ENCODE data around the gene LTBP1. TPM values are rescaled to one million over a fixed set of nuclear protein-coding genes. Genes with fewer than 3 reads are reported as not detected.

Gene LTBP1
- total RNA-seq, 2 experiments from 2014 or later = 0.37 to 0.50 TPM

GRCh38 chr2:33107690-33108482 lies 161.1 kb downstream of the LTBP1 start:
- no peak overlapping the region for H3K27ac Mint-ChIP-seq
- no peaks in the 10 kb centered on the region for H3K36me3 Mint-ChIP-seq
- no peak for ATAC-seq
- no peak for DNase-seq
- CTCF ChIA-PET = no interaction called here
- H3K27me3 Mint-ChIP-seq = peaks cover 10% of the 10 kb centered on the region
- no peaks in the 10 kb centered on the region for H3K9me3 Mint-ChIP-seq (ENCODE audit: low read depth)
- no peak overlapping the region for H3K4me3 Mint-ChIP-seq
- no peaks in the 10 kb centered on the region for H3K4me1 Mint-ChIP-seq

- CTCF ChIA-PET = no interaction called here
- Mint-ChIP-seq H3K36me3 (no peaks in the 10 kb centered on the region), H3K4me1 (no peaks in the 10 kb centered on the region), H3K27ac (no peak overlapping the region), H3K9me3 (ENCODE audit: low read depth) (no peaks in the 10 kb centered on the region), H3K4me3 (no peak overlapping the region), H3K27me3 (peaks cover 10% of the 10 kb centered on the region)
- ATAC-seq (no peak), DNase-seq (no peak)
These were observed 162.0 kb downstream of the LTBP1 start for GRCh38 chr2:33108483-33109443.

DNA sequence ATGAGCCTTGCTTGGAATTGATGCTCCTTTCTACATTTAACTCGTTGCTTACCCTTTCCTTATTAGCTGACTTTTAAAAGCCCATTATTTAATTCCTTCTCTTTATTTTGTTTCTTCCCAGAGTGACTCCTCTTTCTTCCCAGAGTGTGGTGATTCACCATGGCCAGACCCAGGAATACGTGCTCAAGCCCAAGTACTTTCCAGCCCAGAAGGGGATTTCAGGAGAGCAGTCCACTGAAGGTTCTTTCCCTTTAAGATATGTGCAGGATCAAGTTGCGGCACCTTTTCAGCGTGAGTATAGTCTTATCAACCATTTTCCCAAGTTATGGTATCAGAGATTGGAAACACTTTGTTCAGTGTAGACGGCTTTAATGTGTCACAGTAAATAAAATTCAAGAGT lies 163.7 kb downstream of the LTBP1 start:
- Mint-ChIP-seq H3K4me3 (no peak overlapping the region), H3K9me3 (ENCODE audit: low read depth) (no peaks in the 10 kb centered on the region), H3K4me1 (no peaks in the 10 kb centered on the region), H3K27ac (no peak overlapping the region), H3K36me3 (no peaks in the 10 kb centered on the region), H3K27me3 (peaks cover 10% of the 10 kb centered on the region)
- no peak for ATAC-seq
- no peak for DNase-seq
- CTCF ChIA-PET = no interaction called here

- CTCF ChIA-PET = no interaction called here
- no peak for DNase-seq
- no peak overlapping the region for H3K27ac Mint-ChIP-seq
These were observed 164.3 kb downstream of the LTBP1 start for GRCh38 chr2:33111002-33111446.

DNA sequence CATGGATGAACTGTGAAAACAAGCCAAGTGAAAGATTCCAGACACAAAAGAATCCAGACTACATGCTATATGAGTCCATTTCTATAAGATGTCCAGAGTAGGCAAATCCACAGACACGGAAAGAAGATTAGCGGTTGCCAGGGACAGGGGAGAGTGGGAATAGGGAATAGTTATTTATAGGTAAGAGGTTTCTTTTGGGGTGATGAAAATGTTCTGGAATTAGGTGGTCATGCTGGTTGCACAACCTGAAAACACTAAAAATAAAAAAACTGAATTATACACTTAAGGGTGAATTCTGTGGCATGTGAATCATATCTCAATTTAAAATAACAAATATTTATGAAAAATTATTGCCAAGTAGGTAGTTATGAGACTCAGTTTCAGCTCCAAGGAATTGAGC lies 168.4 kb downstream of the LTBP1 start:
- Mint-ChIP-seq H3K4me1 (no peaks in the 10 kb centered on the region), H3K27ac (no peak overlapping the region), H3K36me3 (no peaks in the 10 kb centered on the region), H3K27me3 (peaks cover 11% of the 10 kb centered on the region), H3K9me3 (ENCODE audit: low read depth) (no peaks in the 10 kb centered on the region), H3K4me3 (no peak overlapping the region)
- ATAC-seq (no peak), DNase-seq (no peak)
- CTCF ChIA-PET = no interaction called here

More at GRCh38 chr2:33111002-33111446, 164.3 kb downstream of the LTBP1 start:
- ATAC-seq = no peak
- H3K9me3 Mint-ChIP-seq (ENCODE audit: low read depth) = no peaks in the 10 kb centered on the region
- no peaks in the 10 kb centered on the region for H3K36me3 Mint-ChIP-seq
- H3K4me3 Mint-ChIP-seq = no peak overlapping the region
- H3K4me1 Mint-ChIP-seq = no peaks in the 10 kb centered on the region
- H3K27me3 Mint-ChIP-seq = peaks cover 6% of the 10 kb centered on the region

DNA sequence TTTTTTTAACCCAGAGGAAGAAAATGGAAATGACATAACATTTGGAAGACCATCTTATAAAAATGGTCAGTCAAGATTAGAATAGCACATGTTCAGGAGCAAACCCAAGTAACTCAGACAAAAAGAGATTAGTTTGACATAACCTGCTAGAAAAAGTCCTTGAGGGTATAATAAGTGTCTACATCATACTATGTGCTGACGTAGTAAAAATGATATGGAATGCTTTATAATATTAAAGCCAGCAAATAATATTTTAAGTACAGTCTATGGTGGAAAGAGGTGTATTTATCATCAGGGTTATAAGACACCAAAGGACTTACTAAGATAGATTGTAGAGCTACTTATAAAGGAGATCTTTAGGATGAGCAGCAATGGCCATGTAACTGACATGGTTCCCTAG lies 169.0 kb downstream of the LTBP1 start:
- no peak for DNase-seq
- no peaks in the 10 kb centered on the region for H3K9me3 Mint-ChIP-seq (ENCODE audit: low read depth)
- no peaks in the 10 kb centered on the region for H3K4me1 Mint-ChIP-seq
- CTCF ChIA-PET = no interaction called here
- H3K4me3 Mint-ChIP-seq = no peak overlapping the region
- no peak for ATAC-seq
- H3K36me3 Mint-ChIP-seq = no peaks in the 10 kb centered on the region
- no peak overlapping the region for H3K27ac Mint-ChIP-seq
- peaks cover 11% of the 10 kb centered on the region for H3K27me3 Mint-ChIP-seq

- Mint-ChIP-seq H3K27ac (no peak overlapping the region), H3K36me3 (no peaks in the 10 kb centered on the region), H3K9me3 (ENCODE audit: low read depth) (no peaks in the 10 kb centered on the region), H3K27me3 (peaks cover 11% of the 10 kb centered on the region), H3K4me3 (no peak overlapping the region), H3K4me1 (no peaks in the 10 kb centered on the region)
- CTCF ChIA-PET = no interaction called here
- ATAC-seq (no peak), DNase-seq (no peak)
These were observed 170.0 kb downstream of the LTBP1 start for GRCh38 chr2:33116799-33117198.

DNA sequence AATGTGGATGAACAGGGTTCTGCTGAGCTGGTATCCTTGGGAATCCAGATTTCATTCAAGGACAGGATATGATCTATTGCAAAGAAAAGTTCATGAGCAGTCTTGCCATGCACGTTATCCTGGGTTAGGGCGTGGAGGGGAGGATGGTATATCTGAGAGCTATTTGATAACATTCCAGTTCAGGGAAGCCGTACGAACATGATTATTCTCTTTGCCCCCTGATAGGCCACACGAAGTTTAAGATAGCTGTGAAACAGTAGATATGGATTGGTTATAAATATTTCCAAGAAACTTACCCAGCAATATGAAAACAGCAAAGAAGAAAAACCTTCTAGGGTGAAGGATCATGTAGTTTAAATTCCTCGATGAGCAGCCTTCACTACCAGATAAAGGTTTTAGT lies 171.9 kb downstream of the LTBP1 start:
- Mint-ChIP-seq H3K36me3 (no peaks in the 10 kb centered on the region), H3K27ac (no peak overlapping the region), H3K27me3 (peaks cover 7% of the 10 kb centered on the region), H3K9me3 (ENCODE audit: low read depth) (no peaks in the 10 kb centered on the region), H3K4me1 (no peaks in the 10 kb centered on the region), H3K4me3 (no peak overlapping the region)
- DNase-seq (no peak), ATAC-seq (no peak)
- CTCF ChIA-PET = no interaction called here

GRCh38 chr2:33121416-33121815 lies 174.7 kb downstream of the LTBP1 start:
- H3K9me3 Mint-ChIP-seq (ENCODE audit: low read depth) = no peaks in the 10 kb centered on the region
- no peak overlapping the region for H3K4me3 Mint-ChIP-seq
- CTCF ChIA-PET = no interaction called here
- DNase-seq (no peak), ATAC-seq (no peak)
- no peaks in the 10 kb centered on the region for H3K36me3 Mint-ChIP-seq
- peaks cover 7% of the 10 kb centered on the region for H3K27me3 Mint-ChIP-seq
- no peaks in the 10 kb centered on the region for H3K4me1 Mint-ChIP-seq
- H3K27ac Mint-ChIP-seq = no peak overlapping the region

DNA sequence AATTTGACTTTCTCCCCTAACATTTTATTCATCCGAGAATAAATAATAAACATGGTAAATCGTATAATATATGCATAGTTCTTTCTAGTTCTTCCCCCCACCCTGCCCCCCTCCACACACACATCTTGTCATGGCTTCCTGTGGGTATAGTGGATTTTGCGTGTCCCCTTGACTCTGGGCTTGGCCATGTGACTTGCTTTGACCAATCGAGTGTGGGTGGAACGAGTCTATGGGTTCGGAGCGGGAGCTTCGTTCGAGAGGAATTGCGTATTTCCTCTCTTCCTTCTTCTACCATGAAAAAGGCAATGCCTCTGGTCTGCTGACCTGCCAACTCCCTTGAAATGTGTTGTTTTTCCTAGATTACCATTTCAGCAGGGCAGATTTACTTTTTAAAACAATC lies 175.2 kb downstream of the LTBP1 start:
- CTCF ChIA-PET = no interaction called here
- no peak overlapping the region for H3K27ac Mint-ChIP-seq
- H3K4me1 Mint-ChIP-seq = no peaks in the 10 kb centered on the region
- peaks cover 4% of the 10 kb centered on the region for H3K27me3 Mint-ChIP-seq
- no peak overlapping the region for H3K4me3 Mint-ChIP-seq
- no peaks in the 10 kb centered on the region for H3K36me3 Mint-ChIP-seq
- H3K9me3 Mint-ChIP-seq (ENCODE audit: low read depth) = no peaks in the 10 kb centered on the region
- DNase-seq (no peak), ATAC-seq (no peak)

DNA sequence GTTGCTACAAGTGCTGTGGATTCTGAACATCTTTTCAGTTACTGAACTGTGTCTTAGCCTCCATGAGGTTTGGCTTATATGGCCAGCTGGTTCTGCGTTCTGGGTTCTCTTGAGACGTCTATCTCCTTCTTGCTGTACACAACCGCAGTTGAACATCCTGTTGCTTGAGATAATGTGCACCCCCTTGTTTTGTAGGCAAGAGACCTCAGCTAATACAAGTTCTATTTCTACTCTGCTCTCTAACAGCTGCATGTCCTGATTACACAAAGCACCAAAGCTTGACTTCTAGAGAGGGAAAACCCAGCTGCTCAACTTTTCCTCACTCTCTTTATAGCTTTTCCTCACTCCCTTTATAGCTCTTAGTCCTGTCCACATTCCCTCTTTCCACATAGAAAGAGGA lies 176.0 kb downstream of the LTBP1 start:
- Mint-ChIP-seq H3K36me3 (no peaks in the 10 kb centered on the region), H3K27ac (no peak overlapping the region), H3K27me3 (peaks cover 9% of the 10 kb centered on the region), H3K4me1 (no peaks in the 10 kb centered on the region), H3K9me3 (ENCODE audit: low read depth) (no peaks in the 10 kb centered on the region), H3K4me3 (no peak overlapping the region)
- ATAC-seq = no peak
- no peak for DNase-seq
- CTCF ChIA-PET = no interaction called here

DNA sequence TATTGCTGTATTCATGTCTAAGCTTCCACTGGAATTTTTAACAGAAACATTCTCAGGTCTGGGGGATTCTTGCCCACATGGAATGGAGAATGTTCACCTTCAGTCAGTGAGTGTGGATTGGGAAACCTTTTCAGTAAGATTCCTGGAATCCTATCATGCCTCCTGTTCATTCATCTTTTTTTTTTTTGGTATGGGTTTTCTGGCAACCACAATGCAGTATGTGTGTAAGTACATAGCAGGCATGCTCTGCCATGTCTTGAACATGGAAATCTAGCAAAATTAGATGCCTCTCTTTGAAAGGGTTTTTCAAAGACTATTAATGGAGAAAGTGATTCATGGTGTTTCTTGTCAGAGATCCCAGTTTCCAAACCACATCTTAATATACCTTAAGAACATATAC lies 176.5 kb downstream of the LTBP1 start:
- DNase-seq (no peak), ATAC-seq (no peak)
- Mint-ChIP-seq H3K36me3 (no peaks in the 10 kb centered on the region), H3K4me1 (no peaks in the 10 kb centered on the region), H3K27me3 (peaks cover 10% of the 10 kb centered on the region), H3K9me3 (ENCODE audit: low read depth) (no peaks in the 10 kb centered on the region), H3K27ac (no peak overlapping the region), H3K4me3 (no peak overlapping the region)
- CTCF ChIA-PET = no interaction called here

- H3K4me3 Mint-ChIP-seq = no peak overlapping the region
- CTCF ChIA-PET = no interaction called here
- H3K4me1 Mint-ChIP-seq = no peaks in the 10 kb centered on the region
- no peak overlapping the region for H3K27ac Mint-ChIP-seq
- no peaks in the 10 kb centered on the region for H3K36me3 Mint-ChIP-seq
- H3K9me3 Mint-ChIP-seq (ENCODE audit: low read depth) = no peaks in the 10 kb centered on the region
- peaks cover 25% of the 10 kb centered on the region for H3K27me3 Mint-ChIP-seq
- no peak for DNase-seq
- ATAC-seq = no peak
These were observed 179.8 kb downstream of the LTBP1 start for GRCh38 chr2:33126552-33126951.

DNA sequence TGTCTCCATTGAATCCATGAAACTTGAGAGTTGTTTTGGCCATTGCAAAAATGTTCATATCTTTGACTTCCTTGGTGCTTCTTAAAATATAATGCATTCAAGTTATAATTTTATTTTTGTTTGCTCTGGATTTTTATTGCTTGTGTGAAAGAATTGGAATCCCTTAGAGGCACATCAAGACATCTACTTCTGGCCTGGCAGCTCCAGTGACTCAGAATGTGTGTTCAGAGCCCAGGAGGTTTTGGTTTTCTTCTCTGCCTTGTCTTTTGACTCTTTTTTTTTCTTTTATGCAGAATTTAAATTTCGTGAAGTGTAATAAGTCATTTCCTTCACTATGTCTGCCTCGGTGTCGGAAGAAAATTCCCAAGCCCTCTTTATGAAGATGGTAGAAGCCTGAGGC lies 180.2 kb downstream of the LTBP1 start:
- peaks cover 27% of the 10 kb centered on the region for H3K27me3 Mint-ChIP-seq
- DNase-seq = no peak
- H3K27ac Mint-ChIP-seq = no peak overlapping the region
- H3K4me1 Mint-ChIP-seq = no peaks in the 10 kb centered on the region
- ATAC-seq = no peak
- CTCF ChIA-PET = no interaction called here
- no peaks in the 10 kb centered on the region for H3K9me3 Mint-ChIP-seq (ENCODE audit: low read depth)
- no peak overlapping the region for H3K4me3 Mint-ChIP-seq
- no peaks in the 10 kb centered on the region for H3K36me3 Mint-ChIP-seq
